GDM1 (cell line): ENCODE data around the gene RERE.

Experiments used
- DNase-seq: peaks from one replicate; lab custom pipeline; 2025; lab: John Stamatoyannopoulos, UW

RERE gene

GRCh38 chr1:8540261-8540941 is 277.0 kb downstream of the RERE start:
- DNase-seq = no peak

GRCh38 chr1:8539683-8540082 is 277.8 kb downstream of the RERE start:
- no peak for DNase-seq

GRCh38 chr1:8538502-8538901 is 278.9 kb downstream of the RERE start:
- DNase-seq = no peak

- no peak for DNase-seq
Measured at GRCh38 chr1:8537991-8538390, 279.4 kb downstream of the RERE start.

- no peak for DNase-seq
Measured at GRCh38 chr1:8536515-8536914, 280.9 kb downstream of the RERE start.

- DNase-seq = no peak
Measured at GRCh38 chr1:8533907-8534306, 283.5 kb downstream of the RERE start.

GRCh38 chr1:8533124-8533523 is 284.3 kb downstream of the RERE start:
- DNase-seq = no peak

- no peak for DNase-seq
Measured at GRCh38 chr1:8529901-8530300, 287.5 kb downstream of the RERE start.

GRCh38 chr1:8527941-8528340 is 289.5 kb downstream of the RERE start:
- no peak for DNase-seq

GRCh38 chr1:8525558-8526275 is 291.7 kb downstream of the RERE start:
- peak; percentile 95 for DNase-seq

- no peak for DNase-seq
Measured at GRCh38 chr1:8525216-8525557, 292.3 kb downstream of the RERE start.

- DNase-seq = no peak
Measured at GRCh38 chr1:8524627-8525157, 292.7 kb downstream of the RERE start.

GRCh38 chr1:8523666-8524206 is 293.7 kb downstream of the RERE start:
- no peak for DNase-seq

GRCh38 chr1:8520483-8520966 is 296.9 kb downstream of the RERE start:
- DNase-seq = no peak

- no peak for DNase-seq
Measured at GRCh38 chr1:8519167-8519566, 298.3 kb downstream of the RERE start.

- DNase-seq = no peak
Measured at GRCh38 chr1:8518490-8518801, 299.0 kb downstream of the RERE start.

GRCh38 chr1:8517661-8518489 is 299.6 kb downstream of the RERE start:
- no peak for DNase-seq

GRCh38 chr1:8516793-8517556 is 300.5 kb downstream of the RERE start:
- no peak for DNase-seq

GRCh38 chr1:8516278-8516777 is 301.1 kb downstream of the RERE start:
- no peak for DNase-seq

- no peak for DNase-seq
Measured at GRCh38 chr1:8512504-8512903, 304.9 kb downstream of the RERE start.

GRCh38 chr1:8510041-8510823 is 307.2 kb downstream of the RERE start:
- no peak for DNase-seq
